Type B pancreatic cell (in vitro differentiated cells): ENCODE data around the gene EBF3. TPM values are rescaled to one million over a fixed set of nuclear protein-coding genes. Genes with fewer than 3 reads are reported as not detected.
A peak's percentile ranks its signal among the peaks of the same experiment; 100 is the strongest.

Experiments
- DNase-seq: peaks from one replicate; pipeline ENCODE4 v3.0.0; 2021; ENCODE audit warnings: mixed read lengths; ENCODE audit not compliant: unreplicated experiment; ENCODE audit errors: extremely low spot score
- H3K27ac Mint-ChIP-seq: 2 replicates; pipeline ENCODE4 v1.8.0; 2021; ENCODE audit warnings: mild to moderate bottlenecking, mixed read lengths
- H3K27me3 Mint-ChIP-seq: 2 replicates; pipeline ENCODE4 v1.8.0; 2021; ENCODE audit warnings: mixed read lengths
- H3K36me3 Mint-ChIP-seq: 2 replicates; pipeline ENCODE4 v1.8.0; 2021; ENCODE audit warnings: mixed read lengths
- H3K4me1 Mint-ChIP-seq: one replicate; pipeline ENCODE4 v1.8.0; 2021; ENCODE audit warnings: mixed read lengths; ENCODE audit not compliant: unreplicated experiment
- H3K4me3 Mint-ChIP-seq: 2 replicates; pipeline ENCODE4 v1.8.0; 2021; ENCODE audit warnings: mild to moderate bottlenecking, mixed read lengths
- H3K9me3 Mint-ChIP-seq: 2 replicates; pipeline ENCODE4 v1.8.0; 2021; ENCODE audit warnings: mixed read lengths
- CTCF ChIP-seq: fragments of 200-600 bp; sonication (generic); conservative IDR thresholded peaks from 2 replicates; pipeline ENCODE4 v1.5.0; 2021; ENCODE audit warnings: antibody characterized with exemption, mild to moderate bottlenecking
- total RNA-seq: library from RNA; stranded (reverse); gene quantifications from 2 replicates; pipeline ENCODE4 v1.2.1, GENCODE V29; 2021; ENCODE audit warnings: low replicate concordance

Gene EBF3
- total RNA-seq, 1 donor from 2014 or later: 26.1 TPM

GRCh38 chr10:129915526-129916378, 48.3 kb downstream of the EBF3 start:
- no peak overlapping the region for H3K27ac Mint-ChIP-seq
- no peak overlapping the region for H3K4me3 Mint-ChIP-seq
- no peak for DNase-seq
- H3K4me1 Mint-ChIP-seq: peaks cover 18% of the 10 kb centered on the region
- H3K9me3 Mint-ChIP-seq: no peaks in the 10 kb centered on the region
- H3K36me3 Mint-ChIP-seq: no peaks in the 10 kb centered on the region
- no peak for TF ChIP-seq CTCF
- H3K27me3 Mint-ChIP-seq: peaks cover 13% of the 10 kb centered on the region

GRCh38 chr10:129914960-129915359, 49.1 kb downstream of the EBF3 start:
- no peak for DNase-seq
- peaks cover 17% of the 10 kb centered on the region for H3K27me3 Mint-ChIP-seq
- H3K4me1 Mint-ChIP-seq: peaks cover 18% of the 10 kb centered on the region
- H3K36me3 Mint-ChIP-seq: no peaks in the 10 kb centered on the region
- no peak overlapping the region for H3K27ac Mint-ChIP-seq
- no peak overlapping the region for H3K4me3 Mint-ChIP-seq
- no peak for TF ChIP-seq CTCF
- H3K9me3 Mint-ChIP-seq: no peaks in the 10 kb centered on the region

- H3K27me3 Mint-ChIP-seq: peaks cover 18% of the 10 kb centered on the region
- H3K9me3 Mint-ChIP-seq: no peaks in the 10 kb centered on the region
- H3K4me1 Mint-ChIP-seq: peaks cover 18% of the 10 kb centered on the region
- TF ChIP-seq CTCF: no peak
- no peak overlapping the region for H3K4me3 Mint-ChIP-seq
- H3K27ac Mint-ChIP-seq: no peak overlapping the region
- no peak for DNase-seq
- no peaks in the 10 kb centered on the region for H3K36me3 Mint-ChIP-seq
Observed at GRCh38 chr10:129914153-129914855, 49.8 kb downstream of the EBF3 start.

GRCh38 chr10:129912986-129913695, 50.9 kb downstream of the EBF3 start:
- Mint-ChIP-seq H3K36me3 (no peaks in the 10 kb centered on the region), H3K27ac (no peak overlapping the region), H3K4me3 (peak overlapping the region; percentile 58), H3K9me3 (no peaks in the 10 kb centered on the region), H3K4me1 (peaks cover 18% of the 10 kb centered on the region), H3K27me3 (peaks cover 27% of the 10 kb centered on the region)
- TF ChIP-seq CTCF: no peak
- no peak for DNase-seq

GRCh38 chr10:129912166-129912917, 51.7 kb downstream of the EBF3 start:
- peak overlapping the region; percentile 58 for H3K4me3 Mint-ChIP-seq
- no peaks in the 10 kb centered on the region for H3K36me3 Mint-ChIP-seq
- DNase-seq: no peak
- no peak for TF ChIP-seq CTCF
- H3K27ac Mint-ChIP-seq: peak overlapping the region; percentile 43
- H3K4me1 Mint-ChIP-seq: peaks cover 18% of the 10 kb centered on the region
- H3K27me3 Mint-ChIP-seq: peaks cover 32% of the 10 kb centered on the region
- H3K9me3 Mint-ChIP-seq: no peaks in the 10 kb centered on the region
